ENCODE measurements around the gene NDUFB10.
"Not testable (repeated sequence)": the region's sequence is repeated elsewhere in the genome, so short reads cannot be mapped to it uniquely, and the experiment has no call there.

Gene NDUFB10

DNA sequence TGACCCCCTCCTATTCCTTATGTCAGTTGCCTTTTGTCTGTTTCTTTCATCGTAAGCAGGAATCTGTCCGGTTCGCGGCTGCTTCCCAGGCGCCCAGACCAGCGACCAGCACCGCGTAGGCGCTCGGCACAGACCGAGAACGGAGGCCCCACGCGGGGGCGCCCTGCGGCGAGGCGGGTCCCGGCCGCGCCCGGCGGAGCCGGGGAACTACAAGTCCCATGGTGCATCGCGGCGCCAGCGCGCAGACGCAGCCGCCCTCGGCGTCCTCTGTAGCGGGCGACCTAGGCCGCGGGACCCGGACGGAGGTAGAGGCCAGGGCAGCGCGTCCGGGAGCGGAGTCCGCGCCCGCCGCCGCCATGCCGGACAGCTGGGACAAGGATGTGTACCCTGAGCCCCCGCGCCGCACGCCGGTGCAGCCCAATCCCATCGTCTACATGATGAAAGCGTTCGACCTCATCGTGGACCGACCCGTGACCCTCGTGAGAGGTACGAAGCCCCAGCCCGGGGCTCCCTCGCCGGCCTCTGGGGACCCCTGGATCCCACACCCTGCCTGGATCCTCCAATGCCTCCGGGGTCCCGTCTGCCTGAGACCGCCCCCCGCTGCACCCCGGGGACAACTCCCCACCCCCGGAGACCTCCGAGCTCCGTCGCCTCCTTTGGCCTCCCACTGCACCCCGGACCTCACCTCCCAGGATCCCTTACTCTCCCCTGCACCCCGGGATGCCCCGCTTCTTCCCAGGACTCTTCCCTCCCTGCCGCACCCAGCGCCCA, at the start of gene NDUFB10:
NDUFB10 (plus strand) TSS at position 270 of the 771 bp plus-strand sequence; CDS start at position 357, 87 bp downstream.
- peak; percentile 79 for DNase-seq

DNA sequence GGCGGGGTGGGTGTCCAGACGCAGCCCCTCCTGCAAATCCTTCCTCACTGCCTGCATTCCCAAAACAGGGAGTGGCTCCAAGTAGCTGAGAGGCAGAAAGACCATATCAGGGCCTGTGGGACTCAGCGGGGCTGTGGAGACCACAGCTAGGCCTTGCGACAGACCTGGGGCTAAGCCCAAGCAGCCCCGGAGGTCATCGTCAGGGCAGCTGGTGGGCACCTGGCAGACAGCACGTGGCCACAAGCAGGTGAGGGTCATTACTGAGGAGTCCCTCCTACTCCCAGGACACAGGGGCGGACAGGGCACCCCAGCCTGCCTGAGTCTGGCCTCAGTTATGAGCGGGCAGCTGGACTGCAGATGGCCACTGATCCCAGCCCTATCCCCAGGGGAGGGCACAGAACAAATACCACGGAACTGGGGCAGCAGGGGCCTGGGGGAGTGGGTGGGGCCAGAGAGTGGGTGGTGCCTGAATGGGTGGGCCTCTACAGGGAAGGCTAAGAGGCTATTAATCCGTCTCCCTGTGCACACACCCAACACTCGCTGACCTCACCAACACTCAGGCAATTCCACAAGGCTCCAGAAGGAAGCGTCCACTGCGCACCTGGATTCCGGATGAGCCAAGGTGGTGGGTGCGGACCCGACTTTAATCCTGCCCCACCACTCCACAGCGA, 49.6 kb upstream of the NDUFB10 start:
- no peak for DNase-seq

DNA sequence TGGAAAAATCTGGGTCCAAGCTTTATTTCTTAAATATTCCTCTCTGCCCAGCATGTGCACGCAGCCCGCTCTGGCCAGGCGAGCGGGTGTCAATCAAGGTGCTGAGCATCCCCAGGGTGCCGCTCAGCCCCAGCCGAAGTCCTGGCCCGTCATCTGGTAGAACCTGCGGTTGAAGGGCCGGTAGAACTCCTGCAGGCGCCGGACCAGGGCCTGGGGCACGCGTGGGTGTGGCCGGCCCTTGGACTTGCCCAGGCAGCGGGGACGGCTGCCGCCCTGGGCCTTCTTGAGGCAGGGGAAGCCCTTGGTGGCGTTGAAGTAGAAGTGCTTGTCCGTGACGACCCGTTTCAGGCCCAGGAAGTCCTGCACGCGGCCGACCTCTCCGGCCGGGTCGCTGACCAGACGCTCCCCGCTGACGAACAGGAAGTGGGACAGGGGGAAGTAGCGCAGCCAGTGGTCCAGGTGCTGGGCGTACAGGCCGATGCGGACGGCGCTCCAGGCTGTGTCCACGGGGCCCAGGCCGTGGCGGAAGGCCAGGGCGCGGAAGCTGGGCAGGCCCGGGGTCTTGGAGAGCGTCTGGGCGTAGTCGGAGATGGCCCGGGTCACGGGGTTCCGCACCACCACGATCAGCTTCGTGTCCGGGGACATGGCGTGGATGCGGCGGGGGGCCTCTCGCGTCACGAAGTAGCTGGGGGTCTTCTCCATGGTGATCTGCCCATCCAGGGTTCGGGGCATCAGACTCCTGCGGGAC, 47.7 kb upstream of the NDUFB10 start:
- DNase-seq = no peak

DNA sequence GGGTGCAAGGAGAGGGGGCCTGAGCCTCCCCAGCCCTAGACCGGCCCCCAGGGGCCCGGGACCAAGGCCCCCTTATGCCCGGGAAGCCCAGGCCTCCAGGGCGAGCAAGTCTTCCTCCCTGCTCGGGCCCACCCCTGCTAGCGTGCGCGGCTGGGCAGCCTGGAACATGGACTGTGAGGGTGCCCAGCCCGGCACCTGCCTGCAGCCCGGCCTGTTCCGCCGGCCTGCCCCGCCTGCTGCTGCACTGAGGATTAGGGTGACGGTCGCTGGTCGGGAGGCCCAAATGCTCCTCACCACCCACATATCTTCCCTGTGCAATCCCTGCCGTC, 47.2 kb upstream of the NDUFB10 start:
- DNase-seq = no peak

DNA sequence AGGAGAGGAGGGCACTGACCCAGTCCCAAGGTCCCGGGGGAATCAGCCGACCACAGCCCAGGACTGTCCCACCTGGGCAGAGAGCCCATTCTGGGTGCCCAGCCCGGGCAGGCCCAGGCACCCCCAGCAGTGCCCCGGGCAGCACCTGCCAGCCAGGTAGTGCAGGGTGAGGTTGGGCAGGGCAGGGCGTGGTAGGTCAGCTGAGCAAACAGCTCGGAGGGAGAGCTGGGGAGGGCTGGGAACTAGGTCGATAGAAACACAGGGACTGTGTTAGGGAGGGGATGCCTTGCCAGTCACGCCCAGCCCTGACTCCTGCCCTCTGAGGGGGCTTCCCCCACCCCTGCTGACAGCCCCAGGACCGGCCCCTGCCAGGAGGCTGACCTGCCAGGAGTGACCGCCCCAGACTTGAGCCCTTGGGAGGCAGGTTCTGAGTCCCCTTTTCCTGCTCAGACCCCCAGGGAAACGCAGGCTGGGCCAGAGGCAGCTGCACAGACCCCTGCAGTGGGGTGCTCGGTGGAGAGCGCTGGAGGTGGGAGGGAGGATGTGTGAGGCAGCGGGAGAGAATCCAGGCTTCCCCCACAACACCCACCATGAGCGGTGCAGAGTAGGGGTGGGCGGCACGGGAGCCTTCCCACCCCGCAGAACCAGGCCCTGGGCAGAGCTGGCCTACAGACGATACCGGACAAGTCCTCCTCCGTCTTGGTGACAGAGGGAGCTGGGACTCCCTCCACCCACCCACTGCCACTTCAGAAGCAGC, 45.8 kb upstream of the NDUFB10 start:
- peak; percentile 32 for DNase-seq

DNA sequence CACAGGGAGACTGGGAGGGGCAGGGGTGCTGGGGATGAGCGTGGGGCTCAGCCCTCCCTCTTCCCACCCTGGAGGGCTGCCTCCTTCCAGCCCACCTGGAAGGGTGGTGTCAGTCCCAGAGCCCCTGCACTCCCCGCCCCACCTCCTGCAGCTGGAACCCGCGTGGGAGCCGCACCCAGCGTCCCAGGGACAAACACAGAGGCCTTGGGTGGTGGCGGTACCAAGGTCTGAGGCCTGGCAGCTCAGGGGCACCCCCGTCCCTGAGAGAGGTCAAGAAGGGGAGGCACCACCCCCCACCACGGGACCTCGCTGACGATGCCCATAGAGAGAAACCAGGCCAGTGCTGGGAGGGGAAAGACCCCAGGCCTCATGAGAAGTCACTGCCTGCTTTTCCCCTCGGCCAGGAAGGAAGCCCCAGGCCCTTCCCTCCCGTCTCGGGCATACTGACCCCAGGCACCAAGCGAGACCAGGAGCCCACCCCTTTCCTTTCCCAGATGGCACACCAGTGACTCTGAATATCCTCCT, 45.2 kb upstream of the NDUFB10 start:
- DNase-seq = no peak

DNA sequence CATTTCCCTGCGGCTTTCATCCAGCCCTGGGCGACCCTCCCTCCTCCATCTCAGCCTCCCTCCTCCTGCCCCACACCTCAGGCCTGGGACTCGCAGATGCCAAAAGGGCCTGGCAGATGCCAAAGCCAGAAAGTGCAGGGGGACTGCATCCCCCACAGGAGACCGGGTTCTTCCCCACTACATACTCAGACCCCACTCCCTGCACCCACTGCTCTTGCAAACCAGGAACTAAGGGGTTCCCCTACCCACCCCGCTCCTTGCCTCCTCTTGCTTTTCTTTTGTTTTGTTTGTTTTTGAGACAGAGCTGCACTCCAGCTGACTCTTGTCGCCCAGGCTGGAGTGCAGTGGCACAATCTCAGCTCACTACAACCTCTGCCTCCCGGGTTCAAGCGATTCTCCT, 44.4 kb upstream of the NDUFB10 start:
- no peak for DNase-seq

DNA sequence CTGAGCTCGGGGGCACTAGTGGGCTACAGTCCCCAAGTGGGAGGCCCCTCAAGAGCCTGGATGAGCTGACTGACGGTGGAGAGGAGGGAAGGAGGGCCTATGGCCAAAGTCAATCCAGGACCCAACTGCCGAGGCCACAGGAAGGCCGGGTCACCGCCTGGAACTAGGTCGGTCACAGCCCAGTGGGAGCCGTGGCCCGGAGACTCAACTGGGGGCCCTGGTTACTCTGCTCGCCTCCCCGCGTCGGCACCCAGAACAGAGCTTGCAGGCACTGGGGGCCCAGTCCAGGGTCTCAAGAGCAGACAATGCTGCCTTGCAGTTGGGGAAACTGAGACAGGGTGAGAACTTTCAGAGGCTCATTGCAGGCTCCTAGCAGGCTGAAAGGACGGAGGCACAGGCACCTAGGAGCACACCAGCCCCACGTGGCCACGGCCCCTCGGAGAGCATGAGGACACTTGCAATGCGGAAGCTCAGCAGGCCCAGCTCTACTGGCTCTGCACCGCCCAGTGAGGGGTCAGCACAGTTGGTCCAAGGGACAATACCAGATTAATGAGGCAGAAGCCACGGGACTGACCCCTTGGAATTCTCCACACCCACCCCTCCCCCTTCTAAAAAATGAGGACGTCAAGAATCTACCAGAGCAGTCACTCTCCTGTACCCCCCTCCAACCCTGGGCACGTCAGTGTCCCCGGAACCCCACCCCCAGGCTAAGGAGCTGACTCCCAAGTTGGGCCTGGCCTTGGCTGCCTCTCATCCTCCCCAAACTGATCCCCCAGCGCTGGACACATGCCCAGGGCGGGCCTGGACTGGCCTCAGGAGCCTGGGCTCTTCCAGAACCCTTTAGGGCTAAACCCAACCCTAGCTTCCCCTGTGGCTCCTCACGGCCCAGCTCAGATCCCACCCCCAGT, 43.4 kb upstream of the NDUFB10 start:
- no peak for DNase-seq

DNA sequence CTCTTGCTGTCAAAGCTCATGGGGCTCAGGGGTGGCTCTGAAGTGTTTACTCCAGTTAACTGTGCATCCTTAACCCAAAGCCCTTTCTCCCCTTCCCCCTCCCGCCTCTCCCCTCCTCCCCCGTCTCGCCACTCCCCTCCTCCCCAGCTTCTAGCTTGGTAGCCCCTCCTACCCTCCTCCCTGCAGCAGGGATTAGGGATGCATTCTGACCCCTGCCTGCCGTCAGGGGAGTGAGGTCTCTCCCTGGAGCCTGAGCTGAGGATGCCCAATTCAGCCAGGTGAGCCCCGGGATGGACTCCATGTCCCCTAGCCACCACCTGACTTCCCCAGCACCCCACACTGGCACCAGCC, 42.7 kb upstream of the NDUFB10 start:
- DNase-seq = no peak

DNA sequence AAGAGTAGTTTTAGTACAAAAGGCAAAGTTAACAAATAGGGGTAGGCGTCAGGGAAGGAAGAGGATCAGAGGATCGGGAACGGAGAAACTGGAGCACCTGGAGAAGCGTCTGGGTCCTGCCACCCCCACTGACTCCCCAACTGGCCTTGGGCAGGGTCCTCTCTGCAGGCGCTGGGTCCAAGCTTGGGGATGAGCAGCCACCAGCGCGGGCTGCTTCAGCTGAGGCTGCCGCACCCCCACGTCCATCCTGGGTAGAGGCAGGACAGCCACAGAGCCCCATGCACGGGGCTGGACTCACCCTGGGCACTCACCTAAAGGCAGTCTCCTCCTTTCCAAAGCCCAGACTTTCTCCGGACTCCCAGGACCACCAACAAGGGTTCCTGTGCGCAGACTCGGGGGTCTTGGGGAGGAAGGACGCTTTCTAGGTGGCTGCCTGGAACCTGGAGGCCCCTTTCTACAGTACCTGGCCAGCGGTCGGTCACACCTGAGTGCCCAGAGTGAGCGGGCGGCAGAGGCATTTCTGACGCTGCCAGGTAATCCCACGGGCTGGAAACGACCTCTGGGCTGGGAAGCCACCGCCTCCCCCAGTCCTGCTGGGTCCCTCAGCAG, 42.2 kb upstream of the NDUFB10 start:
- no peak for DNase-seq

DNA sequence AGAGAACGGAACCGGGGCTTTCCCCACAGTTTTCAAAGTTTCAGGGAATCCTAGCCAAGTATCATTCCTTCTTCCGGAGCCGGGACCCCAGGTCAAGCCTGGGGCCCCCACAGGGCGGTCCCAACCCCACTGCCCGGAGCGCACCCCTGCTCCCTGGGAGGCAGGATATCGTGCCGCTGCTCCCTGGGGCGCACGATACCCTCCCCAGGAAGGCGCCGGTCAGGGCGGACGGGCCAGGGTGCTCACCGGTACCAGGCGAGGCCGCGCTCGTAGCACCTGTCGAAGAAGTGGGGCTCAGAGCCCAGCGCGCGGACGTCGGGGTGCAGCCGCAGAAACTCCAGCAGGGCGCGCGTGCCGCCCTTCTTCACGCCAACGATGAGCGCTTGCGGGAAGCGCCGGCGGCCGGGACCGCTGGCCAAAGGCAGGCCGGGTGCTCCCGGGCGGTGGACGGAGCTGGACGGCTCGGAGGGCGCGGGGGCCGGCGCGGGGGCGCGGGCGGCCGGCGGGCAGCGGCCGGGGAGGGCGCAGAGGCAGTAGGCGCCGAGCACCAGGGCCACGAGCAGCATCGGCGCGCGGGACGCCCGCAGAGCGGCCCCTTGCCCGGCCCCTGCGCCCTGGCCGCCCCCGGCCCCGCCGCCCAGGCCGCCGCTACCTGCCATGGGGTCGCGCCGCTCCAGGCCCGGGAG, 41.5 kb upstream of the NDUFB10 start:
- DNase-seq = no peak

DNA sequence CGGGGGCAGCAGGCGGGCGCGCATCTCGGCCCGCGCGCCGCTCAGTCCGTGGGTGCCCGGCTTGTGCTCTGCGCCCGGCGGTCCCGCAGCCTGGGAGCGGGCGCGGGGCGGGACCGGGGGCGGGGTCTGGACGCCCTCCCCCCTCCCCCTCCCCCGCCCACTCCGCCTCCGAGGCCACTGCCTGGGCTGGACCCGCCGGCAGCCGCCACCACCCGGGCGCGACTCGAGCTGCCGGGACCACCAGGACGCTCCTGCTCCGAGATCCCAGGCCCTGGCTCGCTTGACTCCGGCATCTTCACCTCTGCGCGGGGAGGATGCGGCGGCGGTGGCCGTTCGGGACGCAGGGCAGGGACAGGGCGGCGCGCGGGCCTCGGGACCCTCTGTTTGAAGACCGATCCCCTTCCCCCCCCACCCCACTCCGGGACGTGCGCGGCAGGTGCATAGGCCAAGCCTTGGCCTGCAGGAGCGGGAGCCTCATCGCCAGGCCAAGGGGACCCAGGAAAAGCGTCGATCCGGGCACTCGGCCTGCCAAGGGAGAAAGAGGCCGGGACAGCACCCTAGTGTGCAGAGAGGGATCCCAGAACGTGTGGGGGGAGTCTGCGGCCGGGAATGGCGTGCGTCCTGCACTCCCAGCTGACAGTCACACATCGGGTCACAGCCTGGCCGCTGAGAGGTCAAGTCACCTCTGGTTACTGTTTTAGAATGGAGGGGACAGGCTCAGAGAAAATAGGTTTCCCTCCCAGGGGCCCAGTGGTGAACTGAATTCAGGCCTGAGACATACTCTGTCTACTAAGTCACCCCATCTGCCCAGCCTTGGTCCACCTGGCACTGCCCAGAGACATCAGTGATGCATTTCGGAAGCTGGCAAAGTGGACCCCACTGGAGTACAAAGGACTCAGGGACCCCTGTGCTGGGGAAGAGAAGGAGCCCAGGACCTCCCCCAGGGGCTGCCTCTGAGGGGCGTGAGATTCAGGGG, 40.7 kb upstream of the NDUFB10 start, which contains the start of gene HS3ST6:
HS3ST6 (minus strand) TSS at position 65 of the 976 bp plus-strand sequence. CDS start 92 bp downstream, outside the sequence.
- DNase-seq = no peak

DNA sequence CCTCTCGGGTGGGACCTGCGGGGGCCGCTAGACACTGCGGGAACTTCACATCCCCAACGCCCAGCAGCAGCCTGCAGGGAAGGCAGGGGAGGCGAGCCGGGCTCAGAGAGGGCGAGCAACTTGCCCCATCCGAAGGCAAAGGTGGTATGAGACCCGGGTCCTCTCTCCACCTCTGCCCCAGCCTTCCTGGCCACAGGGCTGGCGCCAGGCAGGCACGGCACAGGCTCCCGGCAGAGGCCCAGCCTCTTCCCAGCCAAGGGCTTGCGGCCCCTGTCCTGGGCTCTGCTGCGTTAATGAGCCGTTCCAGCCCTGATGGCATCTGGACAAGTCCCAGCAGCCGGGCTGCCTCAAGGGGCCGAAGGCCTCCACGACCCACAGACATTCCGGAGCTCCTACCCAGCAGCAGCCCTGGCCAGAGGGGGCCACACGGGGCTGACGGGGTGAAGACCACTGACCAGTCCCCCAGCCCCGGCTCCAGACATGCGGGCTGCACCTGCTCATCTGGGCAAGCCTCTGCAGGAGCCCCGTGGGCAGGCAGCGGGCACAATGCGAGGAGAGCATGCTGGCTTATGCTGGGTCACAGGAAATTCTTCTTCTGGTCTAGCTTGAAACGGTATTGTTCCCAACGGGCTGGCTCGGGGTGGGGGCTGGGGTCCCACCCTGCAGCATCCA, 39.9 kb upstream of the NDUFB10 start:
- no peak for DNase-seq

DNA sequence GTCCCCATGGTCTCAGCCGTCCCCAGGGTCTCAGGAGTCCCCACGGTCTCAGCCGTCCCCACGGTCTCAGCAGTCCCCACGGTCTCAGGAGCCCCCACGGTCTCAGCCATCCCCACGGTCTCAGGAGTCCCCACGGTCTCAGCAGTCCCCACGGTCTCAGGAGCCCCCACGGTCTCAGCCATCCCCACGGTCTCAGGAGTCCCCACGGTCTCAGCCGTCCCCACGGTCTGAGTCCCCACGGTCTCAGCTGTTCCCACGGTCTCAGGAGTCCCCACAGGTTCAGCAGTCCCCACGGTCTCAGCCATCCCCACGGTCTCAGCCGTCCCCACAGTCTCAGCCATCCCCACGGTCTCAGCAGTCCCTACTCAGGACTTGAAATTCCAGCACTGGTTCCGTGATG, 39.2 kb upstream of the NDUFB10 start:
- DNase-seq = not testable (repeated sequence)

DNA sequence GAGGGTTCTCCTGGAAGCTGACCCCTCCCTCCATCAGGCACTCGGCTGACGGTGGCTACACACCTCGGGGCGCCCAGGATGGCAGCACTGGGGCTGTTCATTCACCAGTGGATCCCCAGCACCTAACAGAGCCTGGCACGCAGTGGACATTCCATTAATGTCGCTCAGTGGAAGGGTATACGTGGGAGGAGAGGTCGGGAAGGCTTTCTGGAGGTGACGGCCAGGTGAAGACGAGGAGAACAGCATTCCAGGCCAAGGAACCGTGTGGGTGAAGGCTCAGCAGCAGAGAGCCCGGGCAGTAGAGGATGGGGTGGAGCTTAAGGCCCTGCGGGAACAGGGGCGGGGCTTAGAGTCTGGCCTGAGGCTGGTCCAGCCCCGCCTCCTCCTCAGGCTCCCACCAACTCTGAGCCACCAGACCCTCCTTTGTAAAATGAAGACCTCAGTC, 38.6 kb upstream of the NDUFB10 start:
- no peak for DNase-seq

DNA sequence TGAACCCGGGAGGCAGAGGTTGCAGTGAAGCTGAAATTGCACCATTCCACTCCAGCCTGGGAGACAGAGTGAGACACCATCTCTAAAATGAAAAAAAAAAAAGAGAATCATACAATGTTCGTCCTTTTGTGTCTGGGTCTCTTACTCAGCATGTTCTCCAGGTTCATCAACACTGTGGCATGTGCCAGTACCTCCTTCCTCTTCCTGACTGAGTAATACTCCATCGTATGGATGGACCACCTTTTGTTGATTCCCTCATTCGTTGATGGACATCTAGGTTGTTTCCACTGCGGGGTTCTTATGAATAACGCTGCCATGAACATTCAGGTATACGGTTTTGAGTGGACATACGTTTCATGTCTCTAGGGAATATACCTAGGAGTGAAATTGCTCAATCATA, 37.0 kb upstream of the NDUFB10 start:
- DNase-seq = no peak

DNA sequence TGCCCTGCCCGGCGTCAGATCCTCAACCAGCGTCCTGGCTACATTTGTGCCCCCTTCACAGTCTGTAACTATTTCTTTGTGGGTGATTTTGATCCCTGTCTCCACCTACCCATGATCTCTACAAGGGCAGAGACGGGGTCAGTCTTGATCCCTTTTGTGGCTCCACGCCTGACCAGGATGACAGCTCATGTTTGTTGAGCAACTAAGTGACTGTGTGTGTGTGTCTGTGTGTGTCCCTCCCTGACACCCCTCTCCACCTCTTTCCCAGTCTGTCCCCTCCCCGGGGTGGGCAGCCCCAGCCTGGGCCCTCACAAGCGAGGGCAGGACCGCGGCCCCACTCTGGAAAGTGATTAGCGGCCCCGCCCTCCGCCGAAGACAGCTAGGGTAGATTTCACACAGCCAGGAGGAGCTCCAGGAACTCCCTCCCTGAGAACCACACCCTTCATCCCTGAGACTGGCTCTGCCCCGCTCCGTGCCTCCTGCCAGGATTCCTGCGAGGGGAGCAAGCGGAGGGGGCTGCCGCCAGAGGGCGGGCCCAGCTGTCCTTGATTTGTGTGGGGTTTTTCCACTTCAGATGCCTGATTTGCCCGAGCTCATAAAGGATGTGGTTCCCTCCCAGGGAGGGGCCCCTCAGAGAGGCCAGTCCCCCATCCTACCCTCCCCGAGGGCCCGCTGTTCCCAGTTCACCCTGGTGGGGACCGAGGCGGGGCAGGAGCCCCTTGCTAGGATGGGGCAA, 35.9 kb upstream of the NDUFB10 start:
- no peak for DNase-seq

DNA sequence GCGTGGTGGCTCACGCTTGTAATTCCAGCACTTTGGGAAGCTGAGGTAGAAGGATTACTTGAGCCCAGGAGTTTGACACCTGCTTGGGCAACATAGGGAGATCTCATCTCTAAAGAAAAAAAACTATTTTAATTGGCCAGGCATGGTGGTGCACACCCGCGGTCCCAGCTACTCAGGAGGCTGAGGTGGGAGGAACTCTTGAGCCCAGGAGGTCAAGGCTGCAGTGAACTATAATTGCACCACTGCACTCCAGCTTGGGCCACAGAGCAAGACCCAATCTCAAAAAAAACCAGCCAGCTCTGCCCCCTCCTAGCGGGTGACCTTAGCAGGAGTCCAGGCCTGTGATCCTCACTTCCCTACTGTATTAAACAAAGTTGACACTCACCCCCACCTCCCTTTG, 35.2 kb upstream of the NDUFB10 start:
- DNase-seq = no peak

Data from NCI-H1092 treated with DMSO at 0.1 percent for 48 hours (cell line).